ENCODE measurements around the gene KRT33A. TPM values are rescaled to one million over a fixed set of nuclear protein-coding genes. Genes with fewer than 3 reads are reported as not detected.

The KRT33A gene
- total and polyA plus RNA-seq, 2 of the 8 experiments (the other 6 are each of a cell fraction or from before 2014, with no cell fraction given) = not detected

DNA sequence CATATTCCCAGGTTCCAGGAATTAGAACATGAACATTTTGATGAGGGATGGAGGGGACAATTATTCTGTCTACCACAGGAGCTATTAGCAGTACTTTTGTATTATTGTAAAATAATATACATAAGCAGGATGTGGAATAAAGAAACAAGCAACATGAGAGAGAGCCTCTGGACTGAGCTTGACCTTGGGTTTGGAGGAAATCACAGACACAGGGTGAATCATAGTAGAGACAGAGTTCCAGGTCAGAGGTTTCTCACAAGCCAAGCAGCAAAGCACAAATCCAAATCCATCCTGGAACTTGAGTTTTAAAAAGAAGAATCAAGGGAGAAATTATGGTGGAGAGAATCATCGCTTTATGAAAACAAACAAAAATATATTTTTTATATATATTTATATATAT lies 41.6 kb upstream of the KRT33A start (continued):
- TF ChIP-seq, protein P1, sequence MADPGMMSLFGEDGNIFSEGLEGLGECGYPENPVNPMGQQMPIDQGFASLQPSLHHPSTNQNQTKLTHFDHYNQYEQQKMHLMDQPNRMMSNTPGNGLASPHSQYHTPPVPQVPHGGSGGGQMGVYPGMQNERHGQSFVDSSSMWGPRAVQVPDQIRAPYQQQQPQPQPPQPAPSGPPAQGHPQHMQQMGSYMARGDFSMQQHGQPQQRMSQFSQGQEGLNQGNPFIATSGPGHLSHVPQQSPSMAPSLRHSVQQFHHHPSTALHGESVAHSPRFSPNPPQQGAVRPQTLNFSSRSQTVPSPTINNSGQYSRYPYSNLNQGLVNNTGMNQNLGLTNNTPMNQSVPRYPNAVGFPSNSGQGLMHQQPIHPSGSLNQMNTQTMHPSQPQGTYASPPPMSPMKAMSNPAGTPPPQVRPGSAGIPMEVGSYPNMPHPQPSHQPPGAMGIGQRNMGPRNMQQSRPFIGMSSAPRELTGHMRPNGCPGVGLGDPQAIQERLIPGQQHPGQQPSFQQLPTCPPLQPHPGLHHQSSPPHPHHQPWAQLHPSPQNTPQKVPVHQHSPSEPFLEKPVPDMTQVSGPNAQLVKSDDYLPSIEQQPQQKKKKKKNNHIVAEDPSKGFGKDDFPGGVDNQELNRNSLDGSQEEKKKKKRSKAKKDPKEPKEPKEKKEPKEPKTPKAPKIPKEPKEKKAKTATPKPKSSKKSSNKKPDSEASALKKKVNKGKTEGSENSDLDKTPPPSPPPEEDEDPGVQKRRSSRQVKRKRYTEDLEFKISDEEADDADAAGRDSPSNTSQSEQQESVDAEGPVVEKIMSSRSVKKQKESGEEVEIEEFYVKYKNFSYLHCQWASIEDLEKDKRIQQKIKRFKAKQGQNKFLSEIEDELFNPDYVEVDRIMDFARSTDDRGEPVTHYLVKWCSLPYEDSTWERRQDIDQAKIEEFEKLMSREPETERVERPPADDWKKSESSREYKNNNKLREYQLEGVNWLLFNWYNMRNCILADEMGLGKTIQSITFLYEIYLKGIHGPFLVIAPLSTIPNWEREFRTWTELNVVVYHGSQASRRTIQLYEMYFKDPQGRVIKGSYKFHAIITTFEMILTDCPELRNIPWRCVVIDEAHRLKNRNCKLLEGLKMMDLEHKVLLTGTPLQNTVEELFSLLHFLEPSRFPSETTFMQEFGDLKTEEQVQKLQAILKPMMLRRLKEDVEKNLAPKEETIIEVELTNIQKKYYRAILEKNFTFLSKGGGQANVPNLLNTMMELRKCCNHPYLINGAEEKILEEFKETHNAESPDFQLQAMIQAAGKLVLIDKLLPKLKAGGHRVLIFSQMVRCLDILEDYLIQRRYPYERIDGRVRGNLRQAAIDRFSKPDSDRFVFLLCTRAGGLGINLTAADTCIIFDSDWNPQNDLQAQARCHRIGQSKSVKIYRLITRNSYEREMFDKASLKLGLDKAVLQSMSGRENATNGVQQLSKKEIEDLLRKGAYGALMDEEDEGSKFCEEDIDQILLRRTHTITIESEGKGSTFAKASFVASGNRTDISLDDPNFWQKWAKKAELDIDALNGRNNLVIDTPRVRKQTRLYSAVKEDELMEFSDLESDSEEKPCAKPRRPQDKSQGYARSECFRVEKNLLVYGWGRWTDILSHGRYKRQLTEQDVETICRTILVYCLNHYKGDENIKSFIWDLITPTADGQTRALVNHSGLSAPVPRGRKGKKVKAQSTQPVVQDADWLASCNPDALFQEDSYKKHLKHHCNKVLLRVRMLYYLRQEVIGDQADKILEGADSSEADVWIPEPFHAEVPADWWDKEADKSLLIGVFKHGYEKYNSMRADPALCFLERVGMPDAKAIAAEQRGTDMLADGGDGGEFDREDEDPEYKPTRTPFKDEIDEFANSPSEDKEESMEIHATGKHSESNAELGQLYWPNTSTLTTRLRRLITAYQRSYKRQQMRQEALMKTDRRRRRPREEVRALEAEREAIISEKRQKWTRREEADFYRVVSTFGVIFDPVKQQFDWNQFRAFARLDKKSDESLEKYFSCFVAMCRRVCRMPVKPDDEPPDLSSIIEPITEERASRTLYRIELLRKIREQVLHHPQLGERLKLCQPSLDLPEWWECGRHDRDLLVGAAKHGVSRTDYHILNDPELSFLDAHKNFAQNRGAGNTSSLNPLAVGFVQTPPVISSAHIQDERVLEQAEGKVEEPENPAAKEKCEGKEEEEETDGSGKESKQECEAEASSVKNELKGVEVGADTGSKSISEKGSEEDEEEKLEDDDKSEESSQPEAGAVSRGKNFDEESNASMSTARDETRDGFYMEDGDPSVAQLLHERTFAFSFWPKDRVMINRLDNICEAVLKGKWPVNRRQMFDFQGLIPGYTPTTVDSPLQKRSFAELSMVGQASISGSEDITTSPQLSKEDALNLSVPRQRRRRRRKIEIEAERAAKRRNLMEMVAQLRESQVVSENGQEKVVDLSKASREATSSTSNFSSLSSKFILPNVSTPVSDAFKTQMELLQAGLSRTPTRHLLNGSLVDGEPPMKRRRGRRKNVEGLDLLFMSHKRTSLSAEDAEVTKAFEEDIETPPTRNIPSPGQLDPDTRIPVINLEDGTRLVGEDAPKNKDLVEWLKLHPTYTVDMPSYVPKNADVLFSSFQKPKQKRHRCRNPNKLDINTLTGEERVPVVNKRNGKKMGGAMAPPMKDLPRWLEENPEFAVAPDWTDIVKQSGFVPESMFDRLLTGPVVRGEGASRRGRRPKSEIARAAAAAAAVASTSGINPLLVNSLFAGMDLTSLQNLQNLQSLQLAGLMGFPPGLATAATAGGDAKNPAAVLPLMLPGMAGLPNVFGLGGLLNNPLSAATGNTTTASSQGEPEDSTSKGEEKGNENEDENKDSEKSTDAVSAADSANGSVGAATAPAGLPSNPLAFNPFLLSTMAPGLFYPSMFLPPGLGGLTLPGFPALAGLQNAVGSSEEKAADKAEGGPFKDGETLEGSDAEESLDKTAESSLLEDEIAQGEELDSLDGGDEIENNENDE (IDR thresholded peaks at IDR 0.05; ENCODE audit: insufficient replicate concordance, low read length) = no peak
- TF ChIP-seq, protein P2, sequence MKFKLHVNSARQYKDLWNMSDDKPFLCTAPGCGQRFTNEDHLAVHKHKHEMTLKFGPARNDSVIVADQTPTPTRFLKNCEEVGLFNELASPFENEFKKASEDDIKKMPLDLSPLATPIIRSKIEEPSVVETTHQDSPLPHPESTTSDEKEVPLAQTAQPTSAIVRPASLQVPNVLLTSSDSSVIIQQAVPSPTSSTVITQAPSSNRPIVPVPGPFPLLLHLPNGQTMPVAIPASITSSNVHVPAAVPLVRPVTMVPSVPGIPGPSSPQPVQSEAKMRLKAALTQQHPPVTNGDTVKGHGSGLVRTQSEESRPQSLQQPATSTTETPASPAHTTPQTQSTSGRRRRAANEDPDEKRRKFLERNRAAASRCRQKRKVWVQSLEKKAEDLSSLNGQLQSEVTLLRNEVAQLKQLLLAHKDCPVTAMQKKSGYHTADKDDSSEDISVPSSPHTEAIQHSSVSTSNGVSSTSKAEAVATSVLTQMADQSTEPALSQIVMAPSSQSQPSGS (IDR thresholded peaks at IDR 0.05; ENCODE audit: low read length) = no peak

Data from H1 (cell line).